MM.1S (cell line): Measurements from ENCODE around the gene RAB40A.
"Not testable (repeated sequence)": the region's sequence is repeated elsewhere in the genome, so short reads cannot be mapped to it uniquely, and the experiment has no call there.

Experiments
- DNase-seq: peaks from one replicate; pipeline ENCODE4 v3.0.0-alpha.2; 2015
- H2AFZ ChIP-seq: fragments of 300-600 bp; sonication (generic); 2 replicates; pipeline ENCODE4 v1.6.0; 2016; ENCODE audit warnings: antibody characterized with exemption, low read length
- H3F3A ChIP-seq: fragments of 300-600 bp; sonication (generic); 2 replicates; pipeline ENCODE4 v1.6.1; 2016; ENCODE audit warnings: mild to moderate bottlenecking, antibody characterized with exemption, low read length, moderate library complexity, mixed read lengths; ENCODE audit not compliant: insufficient read depth
- H3K27ac ChIP-seq: fragments of 300-600 bp; sonication (generic); 2 replicates; pipeline ENCODE4 v1.5.1; 2016; ENCODE audit warnings: mild to moderate bottlenecking, low read length
- H3K27me3 ChIP-seq: fragments of 300-600 bp; sonication (generic); replicated peaks from 2 replicates; pipeline ENCODE4 v1.6.0; 2016; ENCODE audit warnings: low read length; ENCODE audit not compliant: insufficient read depth
- H3K36me3 ChIP-seq: fragments of 300-600 bp; sonication (generic); replicated peaks from 2 replicates; pipeline ENCODE4 v1.6.1; 2016; ENCODE audit warnings: mild to moderate bottlenecking, low read length, mixed read lengths; ENCODE audit not compliant: insufficient read depth
- H3K4me1 ChIP-seq: fragments of 300-600 bp; sonication (generic); 2 replicates; pipeline ENCODE4 v1.6.1; 2016; ENCODE audit warnings: low read length, mixed read lengths
- H3K4me2 ChIP-seq: fragments of 300-600 bp; sonication (generic); 2 replicates; pipeline ENCODE4 v1.6.0; 2016; ENCODE audit warnings: low read depth, low read length
- H3K4me3 ChIP-seq: fragments of 300-600 bp; sonication (generic); 2 replicates; pipeline ENCODE4 v1.5.1; 2016; ENCODE audit warnings: low read length, mixed read lengths
- H3K79me2 ChIP-seq: fragments of 300-600 bp; sonication (generic); 2 replicates; pipeline ENCODE4 v1.6.1; 2016; ENCODE audit warnings: mixed run types, low read length, mixed read lengths
- H3K9ac ChIP-seq: fragments of 300-600 bp; sonication (generic); 2 replicates; pipeline ENCODE4 v1.6.1; 2016; ENCODE audit warnings: low read length, mixed read lengths
- H3K9me2 ChIP-seq: fragments of 300-600 bp; sonication (generic); replicated peaks from 2 replicates; pipeline ENCODE4 v1.6.1; 2016; ENCODE audit warnings: mild to moderate bottlenecking, low read length, mixed read lengths; ENCODE audit not compliant: insufficient read depth
- H3K9me3 ChIP-seq: fragments of 300-600 bp; sonication (generic); replicated peaks from 2 replicates; pipeline ENCODE4 v1.6.1; 2016; ENCODE audit warnings: mild to moderate bottlenecking, low read length, mixed read lengths; ENCODE audit not compliant: insufficient read depth
- H4K20me1 ChIP-seq: fragments of 300-600 bp; sonication (generic); 2 replicates; pipeline ENCODE4 v1.6.1; 2016; ENCODE audit warnings: mild to moderate bottlenecking, low read length, moderate library complexity, mixed read lengths; ENCODE audit not compliant: insufficient read depth
- EZH2 ChIP-seq: fragments of 300-600 bp; sonication (generic); optimal IDR thresholded peaks from 2 replicates; pipeline ENCODE3; 2017; ENCODE audit warnings: low read depth, mild to moderate bottlenecking, antibody characterized with exemption, low read length, mixed read lengths
- EZH2phosphoT487 ChIP-seq: fragments of 300-600 bp; sonication (generic); IDR thresholded peaks from 2 replicates; pipeline ENCODE4 v1.6.1; 2018; ENCODE audit warnings: antibody characterized with exemption, low read length
- TF ChIP-seq, protein P1 (sequence below): fragments of 300-600 bp; sonication (generic); IDR thresholded peaks from 2 replicates; pipeline ENCODE4 v1.5.1; 2016; ENCODE audit warnings: antibody characterized with exemption, low read length, mixed read lengths

Gene RAB40A

DNA sequence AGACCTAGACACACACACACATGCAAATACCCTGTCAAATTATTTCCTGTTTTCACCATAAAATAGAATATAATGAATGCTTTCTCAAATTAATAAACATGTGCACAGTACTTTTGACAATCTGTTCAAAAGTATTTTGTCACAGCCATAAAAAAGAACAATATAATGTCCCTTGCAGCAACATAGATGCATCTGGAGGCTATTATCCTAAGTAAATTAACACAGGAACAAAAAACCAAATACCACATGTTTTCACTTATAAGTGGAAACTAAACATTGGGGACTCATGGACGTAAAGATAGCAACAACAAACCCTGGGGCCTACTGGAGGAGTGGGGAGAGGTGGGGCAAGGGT, 15.5 kb downstream of the RAB40A start:
- Histone ChIP-seq H3K79me2 (no peaks in the 10 kb centered on the region), H3K9ac (no peak overlapping the region), H3K36me3 (no peaks in the 10 kb centered on the region), H3K4me1 (no peaks in the 10 kb centered on the region), H4K20me1 (no peaks in the 10 kb centered on the region), H3K9me3 (no peaks in the 10 kb centered on the region), H3K4me2 (no peak overlapping the region), H2AFZ (no peak overlapping the region), H3K27me3 (no peaks in the 10 kb centered on the region), H3F3A (no peaks in the 10 kb centered on the region), H3K4me3 (no peak overlapping the region), H3K9me2 (no peaks in the 10 kb centered on the region), H3K27ac (no peak overlapping the region)
- DNase-seq = no peak
- TF ChIP-seq, protein P1, sequence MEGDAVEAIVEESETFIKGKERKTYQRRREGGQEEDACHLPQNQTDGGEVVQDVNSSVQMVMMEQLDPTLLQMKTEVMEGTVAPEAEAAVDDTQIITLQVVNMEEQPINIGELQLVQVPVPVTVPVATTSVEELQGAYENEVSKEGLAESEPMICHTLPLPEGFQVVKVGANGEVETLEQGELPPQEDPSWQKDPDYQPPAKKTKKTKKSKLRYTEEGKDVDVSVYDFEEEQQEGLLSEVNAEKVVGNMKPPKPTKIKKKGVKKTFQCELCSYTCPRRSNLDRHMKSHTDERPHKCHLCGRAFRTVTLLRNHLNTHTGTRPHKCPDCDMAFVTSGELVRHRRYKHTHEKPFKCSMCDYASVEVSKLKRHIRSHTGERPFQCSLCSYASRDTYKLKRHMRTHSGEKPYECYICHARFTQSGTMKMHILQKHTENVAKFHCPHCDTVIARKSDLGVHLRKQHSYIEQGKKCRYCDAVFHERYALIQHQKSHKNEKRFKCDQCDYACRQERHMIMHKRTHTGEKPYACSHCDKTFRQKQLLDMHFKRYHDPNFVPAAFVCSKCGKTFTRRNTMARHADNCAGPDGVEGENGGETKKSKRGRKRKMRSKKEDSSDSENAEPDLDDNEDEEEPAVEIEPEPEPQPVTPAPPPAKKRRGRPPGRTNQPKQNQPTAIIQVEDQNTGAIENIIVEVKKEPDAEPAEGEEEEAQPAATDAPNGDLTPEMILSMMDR = no peak
- TF ChIP-seq EZH2 (no peak), EZH2phosphoT487 (no peak)

DNA sequence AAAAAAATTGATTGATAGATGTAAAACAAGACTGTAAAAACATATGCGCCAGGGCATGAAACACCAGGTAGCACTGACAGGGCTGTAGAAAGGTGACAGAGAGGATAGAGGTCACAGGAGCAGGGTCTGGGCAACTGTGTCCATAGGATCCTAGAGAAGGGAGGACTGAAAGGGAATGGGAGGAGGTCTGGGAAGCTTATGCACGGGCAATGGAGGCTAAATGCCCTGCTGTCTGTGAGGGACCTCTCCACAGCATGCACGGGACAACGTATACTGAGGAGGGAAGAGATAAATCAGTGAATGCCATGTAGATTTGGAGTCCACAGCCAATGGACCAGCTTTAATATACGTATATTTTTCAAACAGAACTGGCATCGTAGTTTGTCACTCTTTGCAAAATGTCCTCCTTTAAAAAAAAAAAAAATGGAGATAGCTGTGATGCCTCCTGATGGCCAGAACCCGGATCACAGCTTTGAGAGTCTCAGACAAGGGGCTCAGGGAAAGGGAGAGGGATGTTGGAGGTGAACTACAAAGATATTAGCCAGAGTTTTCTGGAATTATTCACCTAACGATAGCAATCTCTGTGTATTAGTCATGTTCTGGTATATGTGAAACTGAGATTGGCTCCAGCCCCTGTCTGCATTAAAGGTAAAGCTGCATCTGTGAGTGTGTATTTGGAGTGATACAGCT, 16.0 kb downstream of the RAB40A start:
- no peaks in the 10 kb centered on the region for H3K27me3 ChIP-seq
- H3K4me2 ChIP-seq = no peak overlapping the region
- H3K36me3 ChIP-seq = no peaks in the 10 kb centered on the region
- no peaks in the 10 kb centered on the region for H3K79me2 ChIP-seq
- H4K20me1 ChIP-seq = no peaks in the 10 kb centered on the region
- no peaks in the 10 kb centered on the region for H3K4me1 ChIP-seq
- H3K4me3 ChIP-seq = no peak overlapping the region
- H3K9me3 ChIP-seq = no peaks in the 10 kb centered on the region
- no peaks in the 10 kb centered on the region for H3F3A ChIP-seq
- no peak for TF ChIP-seq EZH2
- H3K27ac ChIP-seq = no peak overlapping the region
- no peak overlapping the region for H3K9ac ChIP-seq
- no peak overlapping the region for H2AFZ ChIP-seq
- no peak for DNase-seq
- no peaks in the 10 kb centered on the region for H3K9me2 ChIP-seq

DNA sequence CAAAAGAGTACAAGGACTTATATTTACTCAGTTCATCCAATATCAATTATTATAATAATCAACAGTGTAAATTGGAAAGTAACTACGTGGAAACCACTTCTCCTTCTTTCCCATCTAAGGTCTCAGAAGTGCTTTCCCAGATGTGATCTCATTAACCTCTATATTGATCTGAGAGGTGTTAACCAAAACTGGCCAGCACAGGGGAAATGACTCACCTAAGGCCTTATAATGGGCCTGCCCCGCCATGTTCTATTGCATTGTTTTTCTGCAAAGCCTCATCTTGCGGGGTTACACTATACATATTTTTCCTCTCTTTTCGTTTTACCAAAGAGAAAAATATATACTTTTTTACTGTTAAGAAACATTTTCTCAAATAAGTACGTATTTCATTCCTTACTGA, 20.5 kb downstream of the RAB40A start:
- Histone ChIP-seq H3K27ac (no peak overlapping the region), H3K79me2 (no peaks in the 10 kb centered on the region), H3K4me2 (no peak overlapping the region), H2AFZ (no peak overlapping the region), H3K9me2 (no peaks in the 10 kb centered on the region), H4K20me1 (no peaks in the 10 kb centered on the region), H3K4me1 (no peaks in the 10 kb centered on the region), H3K27me3 (no peaks in the 10 kb centered on the region), H3K9ac (no peak overlapping the region), H3K9me3 (no peaks in the 10 kb centered on the region), H3F3A (no peaks in the 10 kb centered on the region), H3K4me3 (no peak overlapping the region), H3K36me3 (no peaks in the 10 kb centered on the region)
- TF ChIP-seq EZH2phosphoT487 = no peak
- TF ChIP-seq EZH2 = no peak
- TF ChIP-seq, protein P1 = no peak
- no peak for DNase-seq

DNA sequence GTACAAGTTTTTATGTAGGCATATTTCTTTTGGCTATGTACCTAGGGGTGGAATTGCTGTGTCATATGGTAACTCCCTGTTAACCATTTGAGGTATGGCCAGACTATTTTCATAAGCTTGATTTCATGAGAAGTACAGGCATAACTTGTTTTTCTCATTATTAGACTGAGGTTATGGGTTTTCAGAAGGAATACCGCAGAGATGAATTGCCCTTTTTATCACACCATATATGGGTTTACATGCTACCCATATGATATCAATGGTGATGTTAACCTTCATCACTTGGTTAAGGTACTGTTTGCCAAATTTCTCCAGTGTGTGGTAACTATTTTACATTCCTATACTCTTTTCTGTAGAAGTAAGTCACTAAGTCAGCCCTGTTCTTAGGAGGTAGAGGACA, 23.5 kb downstream of the RAB40A start:
- Histone ChIP-seq H3K9me2 (no peaks in the 10 kb centered on the region), H3K27ac (no peak overlapping the region), H3F3A (no peaks in the 10 kb centered on the region), H2AFZ (no peak overlapping the region), H3K9me3 (no peaks in the 10 kb centered on the region), H3K79me2 (no peaks in the 10 kb centered on the region), H4K20me1 (no peaks in the 10 kb centered on the region), H3K27me3 (no peaks in the 10 kb centered on the region), H3K4me2 (no peak overlapping the region), H3K36me3 (no peaks in the 10 kb centered on the region), H3K4me3 (no peak overlapping the region), H3K4me1 (no peaks in the 10 kb centered on the region), H3K9ac (no peak overlapping the region)
- no peak for DNase-seq
- TF ChIP-seq EZH2phosphoT487 (no peak), EZH2 (no peak)
- TF ChIP-seq, protein P1 = no peak

DNA sequence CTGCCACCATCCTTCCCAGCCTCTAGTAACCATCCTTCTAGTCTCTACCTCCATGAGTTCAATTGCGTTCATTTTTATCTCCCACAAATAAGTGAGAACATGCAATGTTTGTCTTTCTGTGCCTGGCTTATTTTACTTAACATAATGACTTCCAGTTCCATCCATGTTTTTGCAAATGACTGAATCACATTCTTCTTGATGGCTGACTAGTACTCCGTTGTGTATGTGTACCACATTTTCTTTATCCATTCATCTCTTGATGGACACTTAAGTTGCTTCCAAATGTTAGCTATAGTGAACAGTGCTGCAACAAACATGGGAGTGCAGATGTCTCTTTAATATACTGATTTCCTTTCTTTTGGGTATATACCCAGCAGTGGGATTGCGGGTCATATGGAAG, 25.7 kb downstream of the RAB40A start:
- H3K9me2 ChIP-seq, H4K20me1 ChIP-seq, H3K9ac ChIP-seq, H3K9me3 ChIP-seq, H3K4me2 ChIP-seq, H3K4me1 ChIP-seq, DNase-seq, H3K36me3 ChIP-seq, H3K27ac ChIP-seq, H3K79me2 ChIP-seq, H2AFZ ChIP-seq, H3K4me3 ChIP-seq, H3F3A ChIP-seq, H3K27me3 ChIP-seq: not testable (repeated sequence)
